Adrenal gland (tissue), 12 donors: Measurements from ENCODE around the gene WRAP53. TPM values are rescaled to one million over a fixed set of nuclear protein-coding genes. Genes with fewer than 3 reads are reported as not detected.

Experiments used
- DNase-seq, 7 donors: peaks; one replicate each; pipeline ENCODE4 v3.0.0-alpha.2; 2019 to 2020
- H3K27ac ChIP-seq, 5 donors: fragments of 200-600 bp; sonication (generic) in 4 of 5; 1 replicate in 3 of 5; 2 replicates in 2 of 5; pipeline versions ENCODE4 v1.5.1 to v1.8.0; 2016 to 2020; ENCODE audit warnings: mild to moderate bottlenecking in 1 of 5
- H3K27me3 ChIP-seq: fragments of 200-600 bp; 2 replicates; pipeline ENCODE4 v1.8.0; 2021
- H3K36me3 ChIP-seq, 2 donors: fragments of 200-600 bp; replicated peaks in 1 of 2; 1 replicate in 1 of 2; 2 replicates in 1 of 2; pipeline versions ENCODE4 v1.5.1 to v1.8.0; 2018 to 2022
- H3K4me1 ChIP-seq, 2 donors: fragments of 200-600 bp; replicated peaks in 1 of 2; 1 replicate in 1 of 2; 2 replicates in 1 of 2; pipeline versions ENCODE4 v1.5.1 to v1.8.0; 2018 to 2021
- H3K4me3 ChIP-seq, 4 donors: fragments of 200-600 bp; sonication (generic) in 3 of 4; one replicate each; pipeline ENCODE4 v1.5.1; 2016 to 2018
- H3K9me3 ChIP-seq, 3 donors: fragments of 200-600 bp; sonication (generic) in 1 of 3; replicated peaks in 1 of 3; 1 replicate in 2 of 3; 2 replicates in 1 of 3; pipeline versions ENCODE4 v1.5.1 to v1.8.0; 2016 to 2021
- POLR2A ChIP-seq, 2 donors: fragments of 450-650 bp; IDR thresholded peaks; one replicate each; pipeline ENCODE4 v1.6.1; 2017; ENCODE audit warnings: antibody characterized with exemption in 2 of 2, mild to moderate bottlenecking in 2 of 2, moderate library complexity in 1 of 2
- WGBS, 4 donors: extraction: QIAGEN DNeasy Blood & Tissue Kit in 2 of 4; methylation state at CpG; one replicate each; pipeline versions ENCODE4 v1.1.5 to v1.1.7; 2013 to 2017; 5-methylcytosine and 5-hydroxymethylcytosine counted together
- intact Hi-C, 2 donors: fragments of 100-400 bp; cut with DNase I; formaldehyde crosslinking; loops; one replicate each; pipeline versions ENCODE4 v1.14.1 to v1.15.0; 2022 to 2023
- polyA plus RNA-seq, 3 donors: library from polyadenylated mRNA; stranded (reverse); fragments of 200-250 nt in 2 of 3; fragments of 350-450 nt in 1 of 3; fragmentation: Illumina TruSeq in 1 of 3; extraction: RNeasy Lipid Tissue Mini Kit (QIAGEN cat#74804) in 1 of 3; gene quantifications; one replicate each; pipeline ENCODE4 v1.2.3, GENCODE V29; 2013 to 2014
- total RNA-seq, 9 donors: library from RNA; depleted of rRNA in 4 of 9; stranded (reverse); fragments of >200 nt in 4 of 9; fragments of 120-200 nt in 1 of 9; fragmentation: NEBNext Ultra II Directional in 1 of 9; extraction: Animal tissue kit (Norgen Biotek cat#: 25700) in 1 of 9; gene quantifications; one replicate each; pipeline versions ENCODE4 v1.1.0 to v1.2.4, GENCODE V29; 2013 to 2023
- TF ChIP-seq, protein P1 (sequence below), 6 experiments: fragments of 450-650 bp in 4 of 6; fragments of 200-600 bp in 2 of 6; sonication (generic) in 1 of 6; IDR thresholded peaks; 1 replicate in 5 of 6; 2 replicates in 1 of 6; pipeline versions ENCODE4 v1.5.1 to v1.8.0; 2016 to 2021; ENCODE audit warnings: antibody characterized with exemption in 6 of 6, mild to moderate bottlenecking in 2 of 6, moderate library complexity in 1 of 6
- donor health status: healthy with polysubstance abuse.
- donor health status: Bipolar disorder and iron deficiency.
- donor health status: DM: yes; HTN: yes; CAD: no.
- donor health status: DM: no; HTN: no; CAD: no.
- donor health status: DM: no; HTN: no; CAD: no.
- donor health status: DM: yes; HTN: yes; CAD: no.

The WRAP53 gene
- total and polyA plus RNA-seq, 12 donors: 3.4 to 31.0 (median 6.8) TPM

GRCh38 chr17:7707858-7708750, 19.8 kb downstream of the WRAP53 start:
- no peak for DNase-seq
- no peak overlapping the region for H3K27ac ChIP-seq
- WGBS, 4 donors: 78 to 79% (median 79%) methylated on average over 13 to 22 of the region's 22 CpGs
- peaks cover 38% of the 10 kb centered on the region for H3K27me3 ChIP-seq
- H3K9me3 ChIP-seq: no peaks in the 10 kb centered on the region
- H3K4me3 ChIP-seq: no peak overlapping the region
- intact Hi-C loops: loop anchor here in 1 of 2 donors (10.0 kb wide), 2 partner anchors 67 to 257 kb away; no protein-coding TSS in a partner anchor
- TF ChIP-seq, protein P1, sequence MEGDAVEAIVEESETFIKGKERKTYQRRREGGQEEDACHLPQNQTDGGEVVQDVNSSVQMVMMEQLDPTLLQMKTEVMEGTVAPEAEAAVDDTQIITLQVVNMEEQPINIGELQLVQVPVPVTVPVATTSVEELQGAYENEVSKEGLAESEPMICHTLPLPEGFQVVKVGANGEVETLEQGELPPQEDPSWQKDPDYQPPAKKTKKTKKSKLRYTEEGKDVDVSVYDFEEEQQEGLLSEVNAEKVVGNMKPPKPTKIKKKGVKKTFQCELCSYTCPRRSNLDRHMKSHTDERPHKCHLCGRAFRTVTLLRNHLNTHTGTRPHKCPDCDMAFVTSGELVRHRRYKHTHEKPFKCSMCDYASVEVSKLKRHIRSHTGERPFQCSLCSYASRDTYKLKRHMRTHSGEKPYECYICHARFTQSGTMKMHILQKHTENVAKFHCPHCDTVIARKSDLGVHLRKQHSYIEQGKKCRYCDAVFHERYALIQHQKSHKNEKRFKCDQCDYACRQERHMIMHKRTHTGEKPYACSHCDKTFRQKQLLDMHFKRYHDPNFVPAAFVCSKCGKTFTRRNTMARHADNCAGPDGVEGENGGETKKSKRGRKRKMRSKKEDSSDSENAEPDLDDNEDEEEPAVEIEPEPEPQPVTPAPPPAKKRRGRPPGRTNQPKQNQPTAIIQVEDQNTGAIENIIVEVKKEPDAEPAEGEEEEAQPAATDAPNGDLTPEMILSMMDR (IDR thresholded peaks at IDR 0.05): no peak
- TF ChIP-seq POLR2A (IDR thresholded peaks at IDR 0.05): no peak
- peaks cover 9 to 11% of the 10 kb centered on the region in 2 donors for H3K4me1 ChIP-seq
- H3K36me3 ChIP-seq: no peaks in the 10 kb centered on the region

DNA sequence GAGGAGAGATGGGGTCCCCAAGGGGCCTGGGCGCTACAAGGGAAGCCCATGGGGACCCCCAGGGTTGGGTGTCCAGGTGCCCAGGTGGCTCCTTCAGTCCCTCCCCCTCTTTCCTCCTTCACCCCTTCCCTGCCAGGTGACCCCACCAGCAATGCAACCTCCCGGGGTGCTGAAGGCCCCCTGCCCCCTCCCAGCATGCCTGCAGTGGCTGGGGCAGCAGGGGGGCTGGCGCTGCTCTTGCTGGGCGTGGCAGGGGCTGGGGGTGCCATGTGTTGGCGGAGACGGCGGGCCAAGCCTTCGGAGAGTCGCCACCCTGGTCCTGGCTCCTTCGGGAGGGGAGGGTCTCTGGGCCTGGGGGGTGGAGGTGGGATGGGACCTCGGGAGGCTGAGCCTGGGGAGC, 20.8 kb downstream of the WRAP53 start:
- peaks cover 38% of the 10 kb centered on the region for H3K27me3 ChIP-seq
- peaks cover 9 to 11% of the 10 kb centered on the region in 2 donors for H3K4me1 ChIP-seq
- no peak for TF ChIP-seq POLR2A (IDR thresholded peaks at IDR 0.05)
- TF ChIP-seq, protein P1 (IDR thresholded peaks at IDR 0.05): no peak
- H3K4me3 ChIP-seq: no peak overlapping the region
- H3K36me3 ChIP-seq: no peaks in the 10 kb centered on the region
- DNase-seq: no peak
- intact Hi-C loops: loop anchor here in 1 of 2 donors (10.0 kb wide), 2 partner anchors 66 to 256 kb away; no protein-coding TSS in a partner anchor
- H3K9me3 ChIP-seq: no peaks in the 10 kb centered on the region
- WGBS, 4 donors: 70 to 86% (median 78%) methylated on average over 1 to 11 of the region's 11 CpGs
- no peak overlapping the region for H3K27ac ChIP-seq

- DNase-seq: no peak
- H3K4me3 ChIP-seq: no peak overlapping the region
- no peaks in the 10 kb centered on the region for H3K36me3 ChIP-seq
- intact Hi-C loops: no loop called here
- peaks cover 29% of the 10 kb centered on the region for H3K27me3 ChIP-seq
- WGBS, 4 donors: 46 to 77% (median 61%) methylated on average over 4 to 7 of the region's 7 CpGs
- H3K27ac ChIP-seq: no peak overlapping the region
- H3K4me1 ChIP-seq: peaks cover 0 to 2% of the 10 kb centered on the region in 2 donors
- TF ChIP-seq POLR2A (IDR thresholded peaks at IDR 0.05): no peak
- TF ChIP-seq, protein P1 (IDR thresholded peaks at IDR 0.05): no peak
- no peaks in the 10 kb centered on the region for H3K9me3 ChIP-seq
These were observed 22.0 kb downstream of the WRAP53 start for GRCh38 chr17:7710301-7710700.

DNA sequence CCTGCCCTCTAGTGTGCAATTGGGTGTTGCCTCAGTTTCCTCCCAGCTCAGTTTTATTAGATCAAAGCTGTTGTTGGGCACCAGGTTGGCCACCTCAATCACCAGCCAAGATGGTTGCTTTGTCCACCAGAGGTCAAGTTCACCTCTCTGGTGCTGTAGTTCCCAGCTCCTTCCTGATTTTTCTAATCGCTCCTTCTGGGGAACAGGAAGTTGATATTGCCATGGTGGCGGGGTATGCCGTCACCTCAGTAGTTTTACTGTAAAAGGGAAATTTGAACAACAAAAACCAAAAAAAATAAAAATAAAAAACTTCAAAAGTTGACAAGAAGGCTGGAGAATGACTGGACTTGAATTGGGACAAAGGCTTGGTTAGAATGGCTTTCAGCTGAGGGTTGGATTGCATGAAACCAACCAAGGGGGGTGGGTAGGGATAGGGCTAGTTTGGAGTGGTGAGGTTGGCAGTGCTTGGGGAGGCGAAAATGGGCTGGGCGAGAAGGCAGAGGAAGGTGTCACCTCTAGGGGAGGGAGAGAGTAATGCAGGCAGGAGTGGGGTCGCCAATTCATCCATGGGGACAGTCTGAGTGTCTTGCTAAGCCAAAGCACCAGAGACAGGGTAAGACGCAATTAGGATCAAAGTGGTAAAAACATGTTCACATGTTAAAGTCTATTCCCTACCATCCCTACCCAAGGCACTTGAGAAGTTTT, 22.9 kb downstream of the WRAP53 start:
- Histone ChIP-seq H3K4me3 (no peak overlapping the region), H3K36me3 (no peaks in the 10 kb centered on the region), H3K9me3 (no peaks in the 10 kb centered on the region), H3K27me3 (peaks cover 20% of the 10 kb centered on the region), H3K27ac (no peak overlapping the region), H3K4me1 (no peaks in the 10 kb centered on the region)
- TF ChIP-seq, protein P1 (IDR thresholded peaks at IDR 0.05): no peak
- TF ChIP-seq POLR2A (IDR thresholded peaks at IDR 0.05): no peak
- whole genome bisulfite sequencing, 4 donors: 71 to 86% (median 77%) methylated on average over 7 of the region's 7 CpGs
- DNase-seq: no peak
- intact Hi-C loops: no loop called here
